ENCODE data around the gene ANKLE2.
A peak's percentile ranks its signal among the peaks of the same experiment; 100 is the strongest.

The ANKLE2 gene

DNA sequence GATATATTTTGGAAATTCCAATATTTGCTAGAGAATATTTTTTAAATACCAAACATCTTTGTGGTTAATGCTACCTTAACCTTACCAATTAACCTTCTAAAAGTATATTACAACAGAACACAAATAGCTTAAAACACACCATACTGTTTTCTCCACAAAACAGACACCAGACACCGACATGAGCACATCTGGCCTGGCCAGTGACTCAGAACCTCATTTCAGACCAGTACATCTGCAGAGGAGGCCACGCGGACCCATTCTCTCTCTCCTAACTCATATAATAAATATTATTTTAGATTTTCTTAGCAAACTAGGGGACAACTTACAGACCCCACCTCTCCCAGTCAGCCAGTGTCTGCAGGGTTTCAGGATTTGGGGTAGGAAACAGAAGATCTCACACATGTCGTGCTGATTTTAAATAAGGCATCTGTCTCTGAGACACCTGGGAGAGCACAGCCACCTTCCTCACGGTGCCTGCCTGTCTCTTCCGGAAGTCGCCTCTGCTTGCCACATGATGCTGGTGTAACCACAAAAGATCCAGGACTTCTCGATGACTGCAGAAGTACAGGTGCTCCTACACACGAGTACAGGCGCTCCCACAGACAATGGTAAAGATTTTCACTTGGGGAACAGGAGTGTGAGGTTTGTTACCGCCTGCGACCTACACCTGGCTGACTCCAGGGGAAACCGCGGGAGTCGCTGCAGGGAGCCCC lies 9.7 kb upstream of the ANKLE2 start:
- TF ChIP-seq, protein P1, sequence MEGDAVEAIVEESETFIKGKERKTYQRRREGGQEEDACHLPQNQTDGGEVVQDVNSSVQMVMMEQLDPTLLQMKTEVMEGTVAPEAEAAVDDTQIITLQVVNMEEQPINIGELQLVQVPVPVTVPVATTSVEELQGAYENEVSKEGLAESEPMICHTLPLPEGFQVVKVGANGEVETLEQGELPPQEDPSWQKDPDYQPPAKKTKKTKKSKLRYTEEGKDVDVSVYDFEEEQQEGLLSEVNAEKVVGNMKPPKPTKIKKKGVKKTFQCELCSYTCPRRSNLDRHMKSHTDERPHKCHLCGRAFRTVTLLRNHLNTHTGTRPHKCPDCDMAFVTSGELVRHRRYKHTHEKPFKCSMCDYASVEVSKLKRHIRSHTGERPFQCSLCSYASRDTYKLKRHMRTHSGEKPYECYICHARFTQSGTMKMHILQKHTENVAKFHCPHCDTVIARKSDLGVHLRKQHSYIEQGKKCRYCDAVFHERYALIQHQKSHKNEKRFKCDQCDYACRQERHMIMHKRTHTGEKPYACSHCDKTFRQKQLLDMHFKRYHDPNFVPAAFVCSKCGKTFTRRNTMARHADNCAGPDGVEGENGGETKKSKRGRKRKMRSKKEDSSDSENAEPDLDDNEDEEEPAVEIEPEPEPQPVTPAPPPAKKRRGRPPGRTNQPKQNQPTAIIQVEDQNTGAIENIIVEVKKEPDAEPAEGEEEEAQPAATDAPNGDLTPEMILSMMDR (IDR thresholded peaks at IDR 0.05; ENCODE audit: low read depth, low read length, missing control alignments): no peak
- in situ Hi-C loops (cut with HindIII; ENCODE audit: low pct_ligation_motif_present, low sequenced_read_pairs): no loop called here
- Histone ChIP-seq H3K27ac (no peak overlapping the region), H3K36me3 (replicated peaks) (peaks cover 66% of the 10 kb centered on the region), H3K27me3 (replicated peaks) (no peaks in the 10 kb centered on the region), H3K4me3 (ENCODE audit: low read depth, low read length) (no peak overlapping the region)
- DNase-seq: no peak

- Histone ChIP-seq H3K27me3 (replicated peaks) (no peaks in the 10 kb centered on the region), H3K4me3 (ENCODE audit: low read depth, low read length) (no peak overlapping the region), H3K36me3 (replicated peaks) (peaks cover 27% of the 10 kb centered on the region), H3K27ac (peak overlapping the region; percentile 67)
- in situ Hi-C loops (cut with HindIII; ENCODE audit: low pct_ligation_motif_present, low sequenced_read_pairs): no loop called here
- TF ChIP-seq, protein P1 (IDR thresholded peaks at IDR 0.05; ENCODE audit: low read depth, low read length, missing control alignments): no peak
- DNase-seq: no peak
These were observed 4.9 kb upstream of the ANKLE2 start for GRCh38 chr12:132766380-132767085.

DNA sequence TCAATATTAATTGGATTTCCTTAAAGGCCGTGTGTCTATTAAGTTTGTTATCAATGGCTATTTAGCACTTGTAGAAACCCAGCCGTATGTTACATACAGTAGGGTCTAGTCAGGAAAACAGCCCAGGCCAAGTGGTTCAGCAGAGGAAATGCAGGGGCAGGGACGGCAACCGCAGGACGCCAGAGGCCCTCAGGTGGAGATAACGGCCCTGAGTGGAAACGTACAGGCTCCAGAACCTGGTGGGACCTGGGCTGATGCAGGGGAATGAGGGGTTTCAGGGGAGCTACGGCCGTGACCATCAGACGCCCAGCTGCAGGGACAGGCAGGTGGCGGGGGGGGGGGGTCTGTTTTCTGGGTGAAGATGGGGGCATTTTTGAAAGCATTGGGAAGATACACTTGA lies 3.7 kb upstream of the ANKLE2 start:
- H3K27me3 ChIP-seq (replicated peaks): no peaks in the 10 kb centered on the region
- peaks cover 18% of the 10 kb centered on the region for H3K36me3 ChIP-seq (replicated peaks)
- no peak overlapping the region for H3K27ac ChIP-seq
- no peak for DNase-seq
- TF ChIP-seq, protein P1 (IDR thresholded peaks at IDR 0.05; ENCODE audit: low read depth, low read length, missing control alignments): no peak
- in situ Hi-C loops (cut with HindIII; ENCODE audit: low pct_ligation_motif_present, low sequenced_read_pairs): no loop called here
- no peak overlapping the region for H3K4me3 ChIP-seq (ENCODE audit: low read depth, low read length)

- DNase-seq: no peak
- peaks cover 11% of the 10 kb centered on the region for H3K36me3 ChIP-seq (replicated peaks)
- no peaks in the 10 kb centered on the region for H3K27me3 ChIP-seq (replicated peaks)
- TF ChIP-seq, protein P1 (IDR thresholded peaks at IDR 0.05; ENCODE audit: low read depth, low read length, missing control alignments): no peak
- in situ Hi-C loops (cut with HindIII; ENCODE audit: low pct_ligation_motif_present, low sequenced_read_pairs): no loop called here
- no peak overlapping the region for H3K27ac ChIP-seq
- H3K4me3 ChIP-seq (ENCODE audit: low read depth, low read length): no peak overlapping the region
These were observed 2.6 kb upstream of the ANKLE2 start for GRCh38 chr12:132764231-132764630.

DNA sequence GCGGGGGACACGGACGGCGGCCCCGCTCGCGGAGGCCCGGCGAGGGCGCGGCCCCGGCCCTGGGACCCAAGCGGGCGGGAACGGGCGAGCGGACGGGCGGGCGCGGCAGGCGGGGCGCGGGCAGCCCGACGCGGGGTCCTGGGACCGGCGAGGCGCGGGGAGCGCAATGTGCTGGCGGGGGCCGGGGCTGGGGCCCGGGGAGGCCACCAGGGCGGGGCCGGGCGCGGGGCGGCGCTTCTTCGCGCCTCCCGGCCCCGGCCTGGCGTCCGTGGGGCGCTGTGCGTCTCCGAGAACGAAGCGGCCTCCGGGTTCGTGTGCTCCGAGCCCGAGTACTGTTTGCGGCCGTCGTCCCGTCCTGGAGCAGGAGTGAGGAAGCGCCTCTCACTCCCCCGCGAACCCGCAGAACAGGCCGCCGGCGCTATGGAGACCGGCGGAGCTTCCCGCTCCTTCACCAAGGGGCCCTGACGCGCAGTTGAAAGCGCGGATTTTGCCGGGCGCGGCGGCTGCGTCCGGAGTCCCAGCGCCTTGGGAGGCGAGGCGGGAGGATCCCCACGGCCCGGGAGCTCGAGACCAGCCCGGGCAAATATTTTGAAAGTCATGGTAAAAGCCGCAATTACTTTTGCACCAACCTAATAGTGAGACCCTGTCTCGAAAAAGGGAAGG lies 420 bp upstream of the ANKLE2 start:
- DNase-seq: peak; percentile 55
- in situ Hi-C loops (cut with HindIII; ENCODE audit: low pct_ligation_motif_present, low sequenced_read_pairs): no loop called here
- peak overlapping the region; percentile 88 for H3K27ac ChIP-seq
- H3K36me3 ChIP-seq (replicated peaks): peaks cover 14% of the 10 kb centered on the region
- TF ChIP-seq, protein P1 (IDR thresholded peaks at IDR 0.05; ENCODE audit: low read depth, low read length, missing control alignments): peak; percentile 14
- peak overlapping the region; percentile 64 for H3K4me3 ChIP-seq (ENCODE audit: low read depth, low read length)
- no peaks in the 10 kb centered on the region for H3K27me3 ChIP-seq (replicated peaks)
